ENCODE results near the gene ZNF558. TPM values are rescaled to one million over a fixed set of nuclear protein-coding genes. Genes with fewer than 3 reads are reported as not detected.

ZNF558 gene
- 19.2 and 19.9 TPM in 2 replicates for total RNA-seq (ENCODE audit: low replicate concordance)

GRCh38 chr19:8832132-8833021, at the start of gene ZNF558, which contains the start of gene MBD3L1:
Gene ZNF558 (minus strand): TSS chr19:8832304. CDS start chr19:8822659, 9,645 bp downstream.
Gene MBD3L1 (plus strand): TSS chr19:8832377. CDS start chr19:8842679, 10,302 bp downstream.

Other genes with a start within 250 kb of the ZNF558 start
- gene ADAMTS10, start 221.6 kb downstream of the ZNF558 start, total RNA-seq (ENCODE audit: low replicate concordance) = 13.3 and 20.1 TPM in 2 replicates
- gene NFILZ, start 201.7 kb downstream of the ZNF558 start, total RNA-seq (ENCODE audit: low replicate concordance) = not detected in 2 replicates
- not detected in 2 replicates for gene ACTL9, start 133.5 kb downstream of the ZNF558 start, total RNA-seq (ENCODE audit: low replicate concordance)
- gene OR2Z1, start 110.7 kb downstream of the ZNF558 start, total RNA-seq (ENCODE audit: low replicate concordance) = not detected in 2 replicates
- gene MBD3L1, start 73 bp upstream of the ZNF558 start, total RNA-seq (ENCODE audit: low replicate concordance) = not detected in 2 replicates
- not detected in 2 replicates for gene MUC16, start 178.1 kb upstream of the ZNF558 start, total RNA-seq (ENCODE audit: low replicate concordance)